HG03354 (cell line): ENCODE data around the gene PGM2.

Experiments
- ATAC-seq: cut with Tn5 transposase; IDR thresholded peaks from one replicate; pipeline ENCODE4 v1.9.1; 2021; ENCODE audit warnings: mild to moderate bottlenecking; ENCODE audit not compliant: unreplicated experiment, poor library complexity, severe bottlenecking

Gene PGM2

GRCh38 chr4:37892641-37893040 is 66.2 kb downstream of the PGM2 start:
- ATAC-seq, result peak; percentile 49

GRCh38 chr4:37893164-37893563 is 66.7 kb downstream of the PGM2 start:
- no peak for ATAC-seq

- no peak for ATAC-seq
Observed at GRCh38 chr4:37895271-37895670, 68.8 kb downstream of the PGM2 start.

GRCh38 chr4:37896206-37896860 is 69.8 kb downstream of the PGM2 start:
- ATAC-seq, result no peak

GRCh38 chr4:37902212-37902611 is 75.7 kb downstream of the PGM2 start:
- ATAC-seq, result no peak

- no peak for ATAC-seq
Observed at GRCh38 chr4:37902738-37903693, 76.5 kb downstream of the PGM2 start.

GRCh38 chr4:37903901-37904300 is 77.4 kb downstream of the PGM2 start:
- ATAC-seq, result no peak

- no peak for ATAC-seq
Observed at GRCh38 chr4:37904824-37905223, 78.3 kb downstream of the PGM2 start.

- ATAC-seq, result no peak
Observed at GRCh38 chr4:37905533-37906169, 79.2 kb downstream of the PGM2 start.

- no peak for ATAC-seq
Observed at GRCh38 chr4:37908488-37909331, 82.2 kb downstream of the PGM2 start.

GRCh38 chr4:37909332-37910090 is 83.0 kb downstream of the PGM2 start:
- no peak for ATAC-seq

- ATAC-seq, result no peak
Observed at GRCh38 chr4:37910091-37910486, 83.6 kb downstream of the PGM2 start.
